Panc1 (cell line): ENCODE measurements around the gene SLC27A3.

Source experiments
- SIN3A ChIP-seq: IDR thresholded peaks from 2 replicates; pipeline ENCODE4 v1.6.1; 2012; ENCODE audit warnings: low read depth, mild to moderate bottlenecking, low read length, moderate library complexity, borderline replicate concordance; ENCODE audit not compliant: insufficient read depth
- TF ChIP-seq, protein P1 (sequence below): fragments of 450-650 bp; IDR thresholded peaks from 2 replicates; pipeline ENCODE4 v1.5.1; 2017; ENCODE audit warnings: mild to moderate bottlenecking
- TF ChIP-seq, protein P2 (sequence below), 2 experiments: IDR thresholded peaks; 2 replicates each; pipeline ENCODE4 v1.6.1; 2011 to 2012; ENCODE audit warnings: low read depth in 2 of 2, control low read depth in 1 of 2, low read length in 1 of 2, mild to moderate bottlenecking in 1 of 2, moderate library complexity in 1 of 2; ENCODE audit not compliant: insufficient read depth in 1 of 2

DNA sequence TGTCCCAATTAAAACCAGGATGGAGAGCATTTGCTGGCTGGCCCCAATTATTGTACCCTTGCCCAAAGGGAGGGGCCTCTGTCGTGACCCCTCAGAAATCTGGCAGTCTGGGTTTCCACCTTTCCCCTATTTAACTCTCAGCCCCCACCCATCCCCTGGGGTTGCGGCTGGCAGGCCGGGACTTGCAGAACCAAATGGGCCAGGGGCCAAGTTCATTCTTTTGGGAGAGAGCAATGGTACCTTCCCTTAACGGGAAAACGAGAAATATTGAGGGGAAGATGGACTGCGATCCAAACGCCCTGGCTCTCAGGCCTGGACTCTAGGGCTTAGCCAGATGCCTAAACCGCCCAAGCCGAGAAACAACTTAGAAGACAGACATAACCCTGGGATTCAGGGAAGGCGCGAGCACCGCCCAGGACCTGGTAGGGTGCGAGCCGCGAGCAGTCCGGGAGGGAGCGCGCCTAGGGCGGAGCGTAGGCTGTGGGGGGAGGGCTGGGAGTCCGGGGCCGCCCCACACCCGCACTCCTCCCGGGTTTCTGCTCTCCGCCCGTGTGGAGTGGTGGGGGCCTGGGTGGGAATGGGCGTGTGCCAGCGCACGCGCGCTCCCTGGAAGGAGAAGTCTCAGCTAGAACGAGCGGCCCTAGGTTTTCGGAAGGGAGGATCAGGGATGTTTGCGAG lies at the start of gene SLC27A3:
- TF ChIP-seq, protein P1, sequence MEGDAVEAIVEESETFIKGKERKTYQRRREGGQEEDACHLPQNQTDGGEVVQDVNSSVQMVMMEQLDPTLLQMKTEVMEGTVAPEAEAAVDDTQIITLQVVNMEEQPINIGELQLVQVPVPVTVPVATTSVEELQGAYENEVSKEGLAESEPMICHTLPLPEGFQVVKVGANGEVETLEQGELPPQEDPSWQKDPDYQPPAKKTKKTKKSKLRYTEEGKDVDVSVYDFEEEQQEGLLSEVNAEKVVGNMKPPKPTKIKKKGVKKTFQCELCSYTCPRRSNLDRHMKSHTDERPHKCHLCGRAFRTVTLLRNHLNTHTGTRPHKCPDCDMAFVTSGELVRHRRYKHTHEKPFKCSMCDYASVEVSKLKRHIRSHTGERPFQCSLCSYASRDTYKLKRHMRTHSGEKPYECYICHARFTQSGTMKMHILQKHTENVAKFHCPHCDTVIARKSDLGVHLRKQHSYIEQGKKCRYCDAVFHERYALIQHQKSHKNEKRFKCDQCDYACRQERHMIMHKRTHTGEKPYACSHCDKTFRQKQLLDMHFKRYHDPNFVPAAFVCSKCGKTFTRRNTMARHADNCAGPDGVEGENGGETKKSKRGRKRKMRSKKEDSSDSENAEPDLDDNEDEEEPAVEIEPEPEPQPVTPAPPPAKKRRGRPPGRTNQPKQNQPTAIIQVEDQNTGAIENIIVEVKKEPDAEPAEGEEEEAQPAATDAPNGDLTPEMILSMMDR = no peak
- TF ChIP-seq, protein P2, sequence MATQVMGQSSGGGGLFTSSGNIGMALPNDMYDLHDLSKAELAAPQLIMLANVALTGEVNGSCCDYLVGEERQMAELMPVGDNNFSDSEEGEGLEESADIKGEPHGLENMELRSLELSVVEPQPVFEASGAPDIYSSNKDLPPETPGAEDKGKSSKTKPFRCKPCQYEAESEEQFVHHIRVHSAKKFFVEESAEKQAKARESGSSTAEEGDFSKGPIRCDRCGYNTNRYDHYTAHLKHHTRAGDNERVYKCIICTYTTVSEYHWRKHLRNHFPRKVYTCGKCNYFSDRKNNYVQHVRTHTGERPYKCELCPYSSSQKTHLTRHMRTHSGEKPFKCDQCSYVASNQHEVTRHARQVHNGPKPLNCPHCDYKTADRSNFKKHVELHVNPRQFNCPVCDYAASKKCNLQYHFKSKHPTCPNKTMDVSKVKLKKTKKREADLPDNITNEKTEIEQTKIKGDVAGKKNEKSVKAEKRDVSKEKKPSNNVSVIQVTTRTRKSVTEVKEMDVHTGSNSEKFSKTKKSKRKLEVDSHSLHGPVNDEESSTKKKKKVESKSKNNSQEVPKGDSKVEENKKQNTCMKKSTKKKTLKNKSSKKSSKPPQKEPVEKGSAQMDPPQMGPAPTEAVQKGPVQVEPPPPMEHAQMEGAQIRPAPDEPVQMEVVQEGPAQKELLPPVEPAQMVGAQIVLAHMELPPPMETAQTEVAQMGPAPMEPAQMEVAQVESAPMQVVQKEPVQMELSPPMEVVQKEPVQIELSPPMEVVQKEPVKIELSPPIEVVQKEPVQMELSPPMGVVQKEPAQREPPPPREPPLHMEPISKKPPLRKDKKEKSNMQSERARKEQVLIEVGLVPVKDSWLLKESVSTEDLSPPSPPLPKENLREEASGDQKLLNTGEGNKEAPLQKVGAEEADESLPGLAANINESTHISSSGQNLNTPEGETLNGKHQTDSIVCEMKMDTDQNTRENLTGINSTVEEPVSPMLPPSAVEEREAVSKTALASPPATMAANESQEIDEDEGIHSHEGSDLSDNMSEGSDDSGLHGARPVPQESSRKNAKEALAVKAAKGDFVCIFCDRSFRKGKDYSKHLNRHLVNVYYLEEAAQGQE (IDR thresholded peaks at IDR 0.05; ENCODE audit: insufficient read depth in 1 of 2, low read depth in 2 of 2, low read length in 1 of 2) = no peak
- TF ChIP-seq SIN3A = peak; percentile 67; the same call in 1 of the 2 replicates
